Measurements from ENCODE around the gene STARD10.

The STARD10 gene

DNA sequence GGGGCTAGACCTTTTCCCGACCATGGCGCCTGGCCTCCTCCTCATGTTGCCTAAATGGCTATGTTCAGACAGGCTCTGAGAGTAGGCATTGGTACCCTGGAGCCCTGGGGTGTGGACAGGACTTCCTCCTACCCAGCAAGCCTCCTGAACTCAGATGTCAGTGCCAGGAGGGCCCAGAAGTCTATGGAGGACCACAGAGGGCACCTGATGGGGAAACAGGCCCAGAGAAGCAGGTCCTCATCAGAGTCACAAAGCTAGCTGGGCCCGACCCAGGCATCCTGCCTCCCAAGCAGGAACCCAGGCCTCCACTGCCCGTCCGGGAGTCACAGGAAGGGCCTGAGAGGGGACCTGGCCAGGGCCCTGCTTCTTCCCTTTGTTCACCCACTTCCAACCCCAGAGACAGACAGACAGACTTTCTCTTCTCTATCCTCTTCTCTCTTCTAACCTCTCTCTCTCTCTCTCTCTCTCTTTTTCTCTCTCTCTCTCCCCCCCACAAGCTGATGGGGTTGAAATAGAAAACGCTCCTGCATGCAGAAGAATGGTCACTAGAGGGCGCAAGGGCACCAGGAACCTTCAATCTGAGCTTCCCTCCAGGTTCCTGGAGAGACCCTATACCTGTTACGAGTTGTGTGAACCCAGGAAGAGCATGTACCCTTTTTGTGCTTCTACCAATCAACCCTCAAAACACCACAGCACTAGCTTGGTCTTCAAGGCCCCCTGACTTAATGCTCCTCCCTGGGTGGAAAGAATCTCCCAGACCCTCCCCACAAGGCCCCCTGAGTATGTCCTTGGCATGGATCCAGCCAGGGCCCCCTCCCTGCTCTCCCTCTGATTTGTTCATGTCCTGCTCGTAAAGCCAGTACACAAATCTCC, 68.8 kb downstream of the STARD10 start:
- Histone ChIP-seq H3K27ac (no peak overlapping the region), H3K9ac (no peak overlapping the region), H3K4me2 (no peak overlapping the region), H3K4me1 (ENCODE audit: low read depth, poor library complexity, severe bottlenecking) (peaks cover 21% of the 10 kb centered on the region), H3K4me3 (IDR thresholded peaks at IDR 0.05; ENCODE audit: insufficient read depth, low read depth, low read length) (no peak overlapping the region), H3K36me3 (ENCODE audit: insufficient read depth) (no peaks in the 10 kb centered on the region), H3K79me2 (ENCODE audit: insufficient read depth, low read depth) (peaks cover 26% of the 10 kb centered on the region), H4K20me1 (ENCODE audit: insufficient read depth) (no peaks in the 10 kb centered on the region), H3K27me3 (ENCODE audit: insufficient read depth, low read depth) (no peaks in the 10 kb centered on the region), H2AFZ (ENCODE audit: low read depth) (no peak overlapping the region)
- TF ChIP-seq, protein P1, sequence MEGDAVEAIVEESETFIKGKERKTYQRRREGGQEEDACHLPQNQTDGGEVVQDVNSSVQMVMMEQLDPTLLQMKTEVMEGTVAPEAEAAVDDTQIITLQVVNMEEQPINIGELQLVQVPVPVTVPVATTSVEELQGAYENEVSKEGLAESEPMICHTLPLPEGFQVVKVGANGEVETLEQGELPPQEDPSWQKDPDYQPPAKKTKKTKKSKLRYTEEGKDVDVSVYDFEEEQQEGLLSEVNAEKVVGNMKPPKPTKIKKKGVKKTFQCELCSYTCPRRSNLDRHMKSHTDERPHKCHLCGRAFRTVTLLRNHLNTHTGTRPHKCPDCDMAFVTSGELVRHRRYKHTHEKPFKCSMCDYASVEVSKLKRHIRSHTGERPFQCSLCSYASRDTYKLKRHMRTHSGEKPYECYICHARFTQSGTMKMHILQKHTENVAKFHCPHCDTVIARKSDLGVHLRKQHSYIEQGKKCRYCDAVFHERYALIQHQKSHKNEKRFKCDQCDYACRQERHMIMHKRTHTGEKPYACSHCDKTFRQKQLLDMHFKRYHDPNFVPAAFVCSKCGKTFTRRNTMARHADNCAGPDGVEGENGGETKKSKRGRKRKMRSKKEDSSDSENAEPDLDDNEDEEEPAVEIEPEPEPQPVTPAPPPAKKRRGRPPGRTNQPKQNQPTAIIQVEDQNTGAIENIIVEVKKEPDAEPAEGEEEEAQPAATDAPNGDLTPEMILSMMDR (conservative IDR thresholded peaks at IDR 0.05; ENCODE audit: low read depth, low read length) = peak; percentile 89

DNA sequence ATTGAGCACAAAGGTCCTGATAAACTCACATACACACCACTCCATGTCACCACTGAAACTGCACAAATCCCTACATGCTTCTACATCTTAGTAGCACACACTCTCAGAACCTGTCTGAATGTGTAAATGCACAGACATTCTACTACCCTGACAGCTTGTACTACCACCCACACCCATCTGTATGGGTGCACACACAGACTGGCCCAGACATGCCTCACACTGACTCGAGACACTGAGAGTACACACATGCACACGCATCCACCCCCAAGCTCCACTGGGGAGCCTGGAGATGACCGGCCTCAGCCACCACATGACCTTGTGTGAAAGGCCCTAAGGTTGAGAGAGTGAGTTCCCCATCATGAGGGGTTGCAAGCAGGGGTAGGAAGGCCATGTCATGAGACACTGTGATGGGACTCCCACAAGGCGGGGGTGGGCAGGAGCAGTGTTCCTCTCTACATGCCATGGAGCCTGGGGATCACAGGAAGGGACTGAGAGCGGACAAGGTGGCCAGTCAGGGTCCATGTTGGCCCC, 69.8 kb downstream of the STARD10 start:
- H3K27ac ChIP-seq = no peak overlapping the region
- TF ChIP-seq, protein P1 (conservative IDR thresholded peaks at IDR 0.05; ENCODE audit: low read depth, low read length) = no peak
- H3K4me2 ChIP-seq = no peak overlapping the region
- no peak overlapping the region for H2AFZ ChIP-seq (ENCODE audit: low read depth)
- H3K27me3 ChIP-seq (ENCODE audit: insufficient read depth, low read depth) = no peaks in the 10 kb centered on the region
- no peak overlapping the region for H3K9ac ChIP-seq
- no peak overlapping the region for H3K4me3 ChIP-seq (IDR thresholded peaks at IDR 0.05; ENCODE audit: insufficient read depth, low read depth, low read length)
- no peaks in the 10 kb centered on the region for H4K20me1 ChIP-seq (ENCODE audit: insufficient read depth)
- peaks cover 31% of the 10 kb centered on the region for H3K4me1 ChIP-seq (ENCODE audit: low read depth, poor library complexity, severe bottlenecking)
- H3K36me3 ChIP-seq (ENCODE audit: insufficient read depth) = no peaks in the 10 kb centered on the region
- peaks cover 34% of the 10 kb centered on the region for H3K79me2 ChIP-seq (ENCODE audit: insufficient read depth, low read depth)

DNA sequence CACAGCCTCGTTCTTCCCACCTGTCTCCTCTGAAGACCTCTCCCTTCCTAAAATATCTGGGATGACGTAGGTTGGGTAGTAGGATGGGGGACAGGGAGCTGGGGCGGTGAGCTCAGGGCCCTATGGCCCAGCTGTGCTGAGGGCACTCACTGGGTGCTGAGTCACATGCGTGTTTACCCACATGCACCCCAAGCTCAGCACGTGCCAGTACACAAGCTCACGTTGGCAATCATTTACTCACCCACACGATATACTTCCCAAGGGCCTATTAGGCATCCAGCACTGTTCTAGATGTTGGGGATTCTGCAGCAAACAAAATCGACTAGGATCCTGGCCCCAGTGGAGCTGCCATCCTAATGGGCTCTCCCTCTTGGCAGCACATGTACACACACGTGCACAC, 70.3 kb downstream of the STARD10 start:
- peaks cover 39% of the 10 kb centered on the region for H3K79me2 ChIP-seq (ENCODE audit: insufficient read depth, low read depth)
- no peak overlapping the region for H3K9ac ChIP-seq
- H3K27me3 ChIP-seq (ENCODE audit: insufficient read depth, low read depth) = no peaks in the 10 kb centered on the region
- no peak overlapping the region for H2AFZ ChIP-seq (ENCODE audit: low read depth)
- H3K4me1 ChIP-seq (ENCODE audit: low read depth, poor library complexity, severe bottlenecking) = peaks cover 37% of the 10 kb centered on the region
- no peak overlapping the region for H3K27ac ChIP-seq
- no peaks in the 10 kb centered on the region for H3K36me3 ChIP-seq (ENCODE audit: insufficient read depth)
- no peak overlapping the region for H3K4me3 ChIP-seq (IDR thresholded peaks at IDR 0.05; ENCODE audit: insufficient read depth, low read depth, low read length)
- no peak overlapping the region for H3K4me2 ChIP-seq
- H4K20me1 ChIP-seq (ENCODE audit: insufficient read depth) = no peaks in the 10 kb centered on the region
- TF ChIP-seq, protein P1 (conservative IDR thresholded peaks at IDR 0.05; ENCODE audit: low read depth, low read length) = no peak

DNA sequence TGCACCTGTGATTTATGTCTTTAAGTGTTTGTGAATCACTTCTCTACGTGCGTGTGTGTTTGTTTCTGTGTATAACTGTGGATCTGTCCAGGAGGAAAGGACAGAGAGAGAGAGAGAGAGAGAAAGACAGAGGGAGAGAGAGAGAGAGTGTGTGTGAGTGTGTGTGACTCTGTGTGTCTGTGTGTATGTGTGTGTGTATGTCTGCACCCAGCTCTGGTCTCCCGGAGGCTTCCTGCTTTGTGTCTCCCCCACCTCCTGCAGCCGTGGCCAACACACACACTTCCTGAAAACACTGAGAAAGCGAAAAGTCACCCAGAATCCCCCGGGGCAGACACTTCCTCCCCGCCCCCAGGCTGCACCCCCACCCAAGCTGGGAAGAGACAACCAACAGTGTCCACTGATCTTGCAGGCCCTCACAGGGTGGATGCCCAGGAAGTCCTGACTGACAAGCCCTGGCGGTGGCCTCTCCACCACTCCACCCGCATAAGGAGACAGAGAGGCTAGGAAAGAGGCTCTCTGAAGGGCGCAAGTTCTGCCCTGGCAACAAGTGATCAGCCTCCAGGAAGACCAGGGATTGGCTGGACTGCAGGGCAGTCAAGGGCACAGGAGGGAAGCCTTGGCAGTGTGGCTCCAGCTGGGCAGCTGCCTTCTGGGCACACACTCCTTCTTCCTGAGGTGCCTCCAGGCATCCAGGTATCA, 71.6 kb downstream of the STARD10 start:
- peak overlapping the region; percentile 62 for H3K9ac ChIP-seq
- TF ChIP-seq, protein P1 (conservative IDR thresholded peaks at IDR 0.05; ENCODE audit: low read depth, low read length) = no peak
- H3K36me3 ChIP-seq (ENCODE audit: insufficient read depth) = no peaks in the 10 kb centered on the region
- H3K4me2 ChIP-seq = peak overlapping the region; percentile 98
- H3K4me1 ChIP-seq (ENCODE audit: low read depth, poor library complexity, severe bottlenecking) = peaks cover 46% of the 10 kb centered on the region
- H3K27me3 ChIP-seq (ENCODE audit: insufficient read depth, low read depth) = no peaks in the 10 kb centered on the region
- H3K79me2 ChIP-seq (ENCODE audit: insufficient read depth, low read depth) = peaks cover 44% of the 10 kb centered on the region
- no peaks in the 10 kb centered on the region for H4K20me1 ChIP-seq (ENCODE audit: insufficient read depth)
- H3K27ac ChIP-seq = peak overlapping the region; percentile 59
- H2AFZ ChIP-seq (ENCODE audit: low read depth) = peak overlapping the region; percentile 50; the same call in 1 of the 2 replicates
- H3K4me3 ChIP-seq (IDR thresholded peaks at IDR 0.05; ENCODE audit: insufficient read depth, low read depth, low read length) = no peak overlapping the region
